MG63 (cell line): ENCODE results near the gene NECTIN1. TPM values are rescaled to one million over a fixed set of nuclear protein-coding genes. Genes with fewer than 3 reads are reported as not detected.
A peak's percentile ranks its signal among the peaks of the same experiment; 100 is the strongest.

ENCODE experiments used
- DNase-seq: peaks from one replicate; pipeline ENCODE4 v3.0.0-alpha.2; 2020
- H3K27me3 ChIP-seq: fragments of 250-450 bp; sonication (Bioruptor Pico); 2 replicates; pipeline ENCODE4 v1.5.1; 2020; ENCODE audit warnings: mild to moderate bottlenecking, moderate library complexity
- H3K36me3 ChIP-seq: fragments of 250-450 bp; sonication (Bioruptor Pico); 2 replicates; pipeline ENCODE4 v1.5.1; 2020; ENCODE audit warnings: mild to moderate bottlenecking, moderate library complexity
- H3K4me3 ChIP-seq: fragments of 250-450 bp; sonication (Bioruptor Pico); 2 replicates; pipeline ENCODE4 v1.5.1; 2020; ENCODE audit warnings: mild to moderate bottlenecking, moderate library complexity
- H3K9me3 ChIP-seq: fragments of 250-450 bp; sonication (Bioruptor Pico); 2 replicates; pipeline ENCODE4 v1.5.1; 2020; ENCODE audit warnings: mild to moderate bottlenecking, moderate library complexity
- total RNA-seq: library from RNA; depleted of rRNA; stranded (reverse); fragments of >200 nt; shearing (Covaris generic); gene quantifications from 2 replicates; pipeline ENCODE4 v1.2.3, GENCODE V29; 2014; ENCODE audit warnings: low replicate concordance

The NECTIN1 gene
- total RNA-seq, 1 experiment from 2014 or later = 5.3 TPM

DNA sequence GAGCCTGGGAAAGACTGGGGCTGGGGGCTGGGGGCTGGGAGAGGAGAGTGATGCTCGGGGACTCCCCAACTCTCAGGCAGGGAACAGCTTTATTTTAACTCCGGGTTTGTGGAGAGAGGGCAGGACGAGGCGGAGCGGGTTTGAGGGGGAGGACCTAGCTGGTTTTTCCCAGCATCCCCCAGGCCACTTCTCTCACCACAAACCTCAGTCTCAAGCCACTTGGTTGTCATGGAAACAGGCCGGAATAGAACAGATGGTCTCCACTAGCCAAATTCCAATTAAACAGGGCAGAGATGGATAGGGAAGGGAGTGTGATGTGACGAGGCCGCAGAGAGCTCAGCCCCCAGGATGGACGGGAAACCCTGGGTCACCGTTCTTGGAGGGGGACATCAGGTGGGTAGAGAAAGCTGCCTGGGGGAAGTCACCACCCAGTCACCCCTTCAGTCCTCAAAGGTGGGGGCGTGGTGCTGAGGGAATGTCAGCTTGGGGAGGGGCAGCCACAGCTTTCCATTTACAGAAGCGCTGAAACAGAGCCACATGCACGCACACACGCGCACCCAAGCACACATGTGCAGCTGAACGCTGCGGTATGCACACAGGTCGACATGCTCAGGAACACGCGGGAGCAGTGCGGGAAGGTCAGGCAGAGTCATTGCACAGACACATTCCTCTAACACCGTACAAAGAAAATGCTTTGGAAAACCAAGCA, 19.2 kb downstream of the NECTIN1 start:
- no peaks in the 10 kb centered on the region for H3K27me3 ChIP-seq
- H3K36me3 ChIP-seq = no peaks in the 10 kb centered on the region
- no peaks in the 10 kb centered on the region for H3K9me3 ChIP-seq
- no peak overlapping the region for H3K4me3 ChIP-seq
- DNase-seq = no peak

DNA sequence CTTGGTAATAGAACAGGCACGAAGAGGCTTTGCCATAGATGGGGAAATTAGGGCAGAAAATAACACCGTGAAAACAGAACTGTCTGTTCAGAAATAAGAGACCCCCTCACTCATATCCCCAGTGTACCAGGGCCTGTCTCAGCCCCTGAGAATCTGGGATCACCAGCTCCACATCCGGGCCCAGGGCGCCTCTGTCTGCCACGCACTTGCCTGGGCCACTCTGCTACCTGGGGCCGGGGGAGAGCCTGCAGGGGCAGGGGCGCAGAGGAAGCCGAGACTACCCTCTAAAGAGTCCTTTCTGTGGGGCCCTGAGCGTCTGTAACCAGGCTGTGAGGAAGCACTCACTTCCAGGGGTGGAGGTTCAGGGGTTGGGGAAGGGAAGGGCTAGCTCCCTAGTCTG, 19.8 kb downstream of the NECTIN1 start:
- DNase-seq = no peak
- H3K4me3 ChIP-seq = no peak overlapping the region
- no peaks in the 10 kb centered on the region for H3K36me3 ChIP-seq
- no peaks in the 10 kb centered on the region for H3K27me3 ChIP-seq
- H3K9me3 ChIP-seq = no peaks in the 10 kb centered on the region

DNA sequence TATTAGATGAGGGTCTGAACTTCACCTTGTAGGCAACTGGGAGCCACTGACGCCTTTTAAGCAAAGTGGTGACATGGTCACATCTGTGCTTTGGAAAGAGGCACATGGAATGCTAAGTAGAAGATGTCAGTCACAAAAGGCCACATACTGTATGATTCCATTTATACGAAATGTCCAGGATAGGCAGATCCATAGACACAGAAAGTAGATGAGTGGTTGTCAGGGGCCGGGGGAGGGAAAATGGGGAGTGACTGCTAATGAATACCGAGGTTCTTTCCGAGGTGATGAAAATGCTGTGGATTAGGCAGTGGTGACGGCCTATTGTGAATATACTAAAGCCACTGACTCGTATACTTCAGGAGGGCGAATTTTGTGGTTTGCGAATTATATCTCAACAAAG, 20.6 kb downstream of the NECTIN1 start:
- no peaks in the 10 kb centered on the region for H3K36me3 ChIP-seq

DNA sequence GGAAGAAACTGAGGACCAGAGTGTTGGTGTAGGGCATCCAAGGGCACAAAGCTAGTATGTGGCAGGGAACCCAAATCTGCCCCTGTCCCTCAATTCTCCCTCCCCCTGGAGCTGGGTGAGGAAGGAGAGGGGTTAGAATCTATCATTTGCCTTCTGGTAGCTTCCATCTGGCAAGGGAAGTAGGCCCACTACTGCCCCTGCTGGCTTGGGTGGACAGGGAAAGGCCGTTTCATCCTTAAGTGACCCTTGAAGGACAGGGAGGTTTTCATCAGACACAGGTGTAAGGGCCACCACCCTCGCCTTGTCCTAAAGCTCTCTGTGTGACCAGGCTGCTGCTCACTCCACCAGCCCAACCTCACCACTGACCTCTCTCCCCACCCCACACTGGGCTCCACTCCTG, 22.1 kb downstream of the NECTIN1 start:
- no peak overlapping the region for H3K4me3 ChIP-seq
- no peak for DNase-seq
- no peaks in the 10 kb centered on the region for H3K36me3 ChIP-seq
- H3K9me3 ChIP-seq = no peaks in the 10 kb centered on the region
- H3K27me3 ChIP-seq = no peaks in the 10 kb centered on the region

More for the DNA sequence above, 20.6 kb downstream of the NECTIN1 start:
- H3K9me3 ChIP-seq = no peaks in the 10 kb centered on the region
- DNase-seq = no peak
- H3K27me3 ChIP-seq = no peaks in the 10 kb centered on the region
- no peak overlapping the region for H3K4me3 ChIP-seq

DNA sequence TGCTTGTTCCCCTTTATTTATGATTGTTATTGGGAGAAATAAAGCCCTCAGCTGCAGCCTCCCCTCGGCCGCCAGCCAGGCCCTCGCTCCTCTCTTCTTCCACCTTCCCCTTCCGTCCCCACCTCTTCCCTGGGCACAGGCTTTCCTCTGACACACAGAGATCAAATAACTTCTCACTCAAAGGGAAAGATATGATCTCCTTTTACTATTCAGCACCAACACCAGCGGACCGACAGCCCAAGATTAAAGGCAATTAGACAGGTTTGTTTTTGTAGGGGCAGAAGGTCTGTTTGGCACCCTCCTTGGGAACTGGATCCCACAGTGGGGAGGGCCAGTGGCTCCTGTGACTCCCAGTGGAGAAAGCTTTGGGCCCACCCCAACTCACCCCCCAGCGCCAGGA, 23.0 kb downstream of the NECTIN1 start:
- H3K36me3 ChIP-seq = no peaks in the 10 kb centered on the region
- H3K4me3 ChIP-seq = no peak overlapping the region
- no peaks in the 10 kb centered on the region for H3K27me3 ChIP-seq
- H3K9me3 ChIP-seq = no peaks in the 10 kb centered on the region
- DNase-seq = no peak

DNA sequence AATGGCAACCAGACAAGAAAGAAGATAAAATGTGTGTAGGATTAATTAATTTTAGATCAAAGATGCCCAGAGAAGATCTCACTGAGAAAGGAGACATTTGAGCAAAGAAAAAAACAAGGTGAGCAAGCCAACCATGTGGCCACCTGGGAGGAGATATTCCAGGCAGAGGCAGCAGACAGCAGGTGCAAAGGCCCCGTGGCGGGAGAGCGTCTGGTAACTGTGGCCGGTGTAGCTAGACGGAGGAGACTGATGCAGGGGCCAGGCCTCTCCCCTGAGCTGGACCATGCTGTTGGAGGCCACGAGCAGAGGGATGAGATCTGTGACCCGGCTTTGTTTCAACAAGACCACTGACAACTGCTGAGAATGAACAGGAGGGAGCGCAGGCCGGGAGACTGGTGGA, 23.6 kb downstream of the NECTIN1 start:
- Histone ChIP-seq H3K9me3 (no peaks in the 10 kb centered on the region), H3K4me3 (no peak overlapping the region)
- no peak for DNase-seq

DNA sequence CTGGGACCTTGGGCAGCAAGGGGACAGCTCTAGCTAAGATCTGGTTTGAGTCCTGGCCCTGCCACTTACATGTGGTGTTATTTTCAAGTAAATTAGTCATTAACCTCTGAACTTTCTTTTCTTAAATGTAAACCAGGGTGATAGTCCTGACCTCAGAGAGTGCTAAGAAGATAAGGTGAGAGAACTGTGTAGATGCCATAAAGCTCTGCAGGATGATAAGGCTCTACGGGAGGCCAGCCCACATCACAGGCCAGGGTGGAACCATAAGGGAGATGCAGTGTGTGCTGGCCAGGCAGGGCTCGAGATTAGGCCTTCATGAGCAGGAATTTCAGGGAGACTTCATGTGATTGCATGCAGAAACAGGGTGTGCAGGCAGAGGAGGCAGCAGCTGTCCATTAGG, 24.2 kb downstream of the NECTIN1 start:
- H3K9me3 ChIP-seq = no peaks in the 10 kb centered on the region
- no peaks in the 10 kb centered on the region for H3K36me3 ChIP-seq
- no peaks in the 10 kb centered on the region for H3K27me3 ChIP-seq
- no peak for DNase-seq
- H3K4me3 ChIP-seq = no peak overlapping the region

More for the DNA sequence above, 23.6 kb downstream of the NECTIN1 start:
- no peaks in the 10 kb centered on the region for H3K36me3 ChIP-seq
- H3K27me3 ChIP-seq = no peaks in the 10 kb centered on the region

DNA sequence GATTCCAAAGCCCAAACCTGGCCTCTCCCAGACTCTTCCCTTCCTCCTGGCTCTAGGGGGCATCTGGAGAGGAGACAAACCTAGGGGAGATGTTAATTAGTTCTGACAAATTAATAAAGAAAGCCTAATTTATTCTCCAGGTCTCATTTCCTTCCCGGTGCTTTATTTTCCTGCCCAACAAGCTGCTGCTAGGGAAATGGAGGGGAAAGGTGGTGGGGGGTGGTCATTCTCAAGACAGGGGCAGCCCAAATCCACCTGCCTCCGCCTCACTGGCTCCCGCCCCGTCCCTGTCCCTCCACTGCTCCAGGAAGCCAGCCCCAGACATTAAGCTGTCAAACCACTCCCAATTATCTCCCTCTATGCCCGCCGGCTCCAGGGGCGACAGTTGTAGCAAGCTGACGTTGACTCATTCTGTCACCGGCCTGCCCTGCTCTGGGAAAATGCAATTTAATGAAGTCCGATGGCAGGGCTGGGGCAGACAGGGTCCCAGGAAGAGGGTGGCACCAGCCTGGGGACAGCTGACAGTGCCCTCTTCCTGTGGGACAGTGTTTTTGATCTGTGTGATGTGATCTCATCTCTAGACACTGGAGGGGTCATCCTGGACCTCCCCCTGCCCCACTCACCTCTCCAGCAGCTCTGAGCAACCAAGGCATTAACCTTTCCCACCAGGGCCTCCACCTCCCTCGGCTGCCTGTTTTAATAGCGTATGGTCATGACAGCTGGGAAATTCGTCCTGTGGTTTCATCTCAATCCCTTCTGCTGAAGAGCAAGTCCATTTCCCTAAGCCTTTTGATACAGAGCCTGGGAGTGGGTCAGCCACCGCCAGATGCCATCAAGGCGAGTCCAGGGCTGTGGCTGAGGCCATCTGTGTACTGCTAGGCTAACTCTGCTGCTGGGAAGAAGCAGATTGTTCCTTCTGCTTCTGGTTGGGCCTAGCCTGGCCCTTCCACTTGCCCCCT, 27.1 kb downstream of the NECTIN1 start:
- Histone ChIP-seq H3K27me3 (no peaks in the 10 kb centered on the region), H3K36me3 (no peaks in the 10 kb centered on the region), H3K9me3 (no peaks in the 10 kb centered on the region), H3K4me3 (no peak overlapping the region)
- DNase-seq = peak; percentile 62

DNA sequence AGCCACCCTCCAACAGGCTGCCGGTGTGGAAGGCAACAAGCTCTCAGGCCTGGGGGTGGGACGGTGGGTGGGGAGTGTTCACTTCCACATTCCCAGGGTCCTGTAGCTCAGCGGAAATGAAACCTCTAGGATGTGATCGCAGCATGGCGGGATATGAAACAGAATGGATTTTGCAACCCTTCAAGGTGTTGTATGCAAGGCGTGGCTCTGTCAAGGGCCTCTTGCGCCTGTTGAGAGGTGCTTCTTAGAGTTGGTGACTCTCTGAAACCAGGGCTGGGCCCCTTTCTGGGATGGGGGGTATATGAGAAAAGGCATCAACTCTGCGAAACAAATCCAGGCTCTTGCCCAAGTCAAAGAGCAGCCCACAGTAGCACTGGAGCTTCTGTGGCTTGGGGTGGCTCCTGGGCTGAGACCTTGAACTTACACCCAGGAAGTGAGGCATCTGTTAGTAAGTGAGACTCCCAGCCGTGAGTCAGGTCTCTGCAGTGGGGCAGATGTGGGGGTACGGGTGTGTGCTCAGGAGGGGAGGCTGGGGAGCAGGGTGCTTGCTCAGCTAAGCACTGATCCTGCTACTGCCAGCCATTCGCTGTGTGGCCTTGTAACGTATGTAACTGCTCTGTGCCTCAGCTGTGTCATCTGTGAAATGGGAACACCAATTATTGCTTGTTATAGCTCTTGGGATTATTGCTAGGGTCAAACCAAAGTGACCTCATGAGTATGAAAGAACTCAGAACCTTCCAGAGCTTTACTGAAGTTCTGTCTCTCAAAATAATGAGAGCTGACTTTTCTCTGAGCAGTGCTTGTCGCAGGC, 28.3 kb downstream of the NECTIN1 start:
- Histone ChIP-seq H3K27me3 (no peaks in the 10 kb centered on the region), H3K9me3 (no peaks in the 10 kb centered on the region)
- DNase-seq = peak; percentile 44

DNA sequence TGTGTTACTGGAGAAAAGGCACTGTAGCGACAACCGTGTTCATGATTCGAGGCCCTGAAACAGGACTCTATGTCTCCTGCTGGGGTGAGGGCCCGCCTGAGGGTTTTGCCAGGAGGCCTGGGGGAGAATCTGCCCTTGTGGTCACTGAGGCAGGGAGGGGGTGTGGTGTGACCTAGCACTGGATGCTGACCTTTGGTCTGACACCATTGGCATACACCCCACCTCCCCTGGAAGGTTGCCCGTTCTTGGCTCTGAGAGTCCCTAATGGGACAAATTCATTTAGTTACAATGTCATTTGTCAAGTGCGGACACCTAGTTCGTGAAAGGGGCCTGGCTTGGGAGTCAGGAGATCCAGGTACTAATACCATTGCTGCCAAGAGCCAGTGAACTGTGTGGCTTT, 29.0 kb downstream of the NECTIN1 start:
- Histone ChIP-seq H3K4me3 (no peak overlapping the region), H3K9me3 (no peaks in the 10 kb centered on the region), H3K27me3 (no peaks in the 10 kb centered on the region), H3K36me3 (no peaks in the 10 kb centered on the region)
- DNase-seq = no peak

More for the DNA sequence above, 28.3 kb downstream of the NECTIN1 start:
- no peaks in the 10 kb centered on the region for H3K36me3 ChIP-seq
- H3K4me3 ChIP-seq = no peak overlapping the region

DNA sequence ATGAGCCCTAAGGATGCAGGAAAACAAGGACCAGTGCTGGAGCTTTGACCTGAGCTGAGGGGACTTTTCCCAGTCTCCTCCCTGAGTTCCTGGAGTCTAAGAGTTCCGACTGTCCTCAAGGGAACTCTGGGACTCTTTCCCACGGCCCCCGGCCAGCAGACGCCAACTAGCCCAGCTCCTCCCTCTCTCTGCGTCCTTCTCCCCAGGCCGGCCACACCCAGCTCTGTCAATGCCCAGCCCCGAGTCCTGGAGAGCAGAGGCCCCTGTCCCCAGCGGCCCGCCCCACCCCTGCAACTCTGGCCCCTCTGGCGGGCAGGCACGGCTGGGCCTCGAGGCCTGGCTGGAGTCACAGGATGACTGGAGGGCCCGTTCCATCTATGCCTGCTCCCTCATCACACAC, 29.8 kb downstream of the NECTIN1 start:
- H3K9me3 ChIP-seq = no peaks in the 10 kb centered on the region
- no peaks in the 10 kb centered on the region for H3K27me3 ChIP-seq
- no peak overlapping the region for H3K4me3 ChIP-seq
- no peaks in the 10 kb centered on the region for H3K36me3 ChIP-seq
- DNase-seq = no peak

DNA sequence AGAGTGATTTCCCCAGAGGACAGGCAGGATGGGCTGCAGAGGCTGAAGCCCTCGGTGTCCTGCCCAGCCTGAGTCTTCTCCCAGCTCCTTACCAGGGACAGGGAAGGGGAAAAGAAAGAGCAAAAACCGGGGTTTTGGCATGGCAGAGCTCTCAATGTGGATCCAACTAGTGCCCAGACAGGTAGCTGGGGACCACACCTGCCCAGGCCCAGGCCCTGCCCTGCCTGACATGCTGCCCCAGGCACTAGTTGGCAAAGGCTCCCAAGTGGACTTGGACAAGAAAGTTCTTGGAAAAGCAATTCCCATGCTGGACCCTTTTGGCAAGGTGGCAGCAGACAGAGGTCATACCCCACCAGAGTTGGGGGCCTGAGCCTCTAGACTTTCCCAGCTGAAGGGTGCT, 31.1 kb downstream of the NECTIN1 start:
- Histone ChIP-seq H3K4me3 (no peak overlapping the region), H3K27me3 (no peaks in the 10 kb centered on the region), H3K36me3 (no peaks in the 10 kb centered on the region), H3K9me3 (no peaks in the 10 kb centered on the region)
- no peak for DNase-seq

DNA sequence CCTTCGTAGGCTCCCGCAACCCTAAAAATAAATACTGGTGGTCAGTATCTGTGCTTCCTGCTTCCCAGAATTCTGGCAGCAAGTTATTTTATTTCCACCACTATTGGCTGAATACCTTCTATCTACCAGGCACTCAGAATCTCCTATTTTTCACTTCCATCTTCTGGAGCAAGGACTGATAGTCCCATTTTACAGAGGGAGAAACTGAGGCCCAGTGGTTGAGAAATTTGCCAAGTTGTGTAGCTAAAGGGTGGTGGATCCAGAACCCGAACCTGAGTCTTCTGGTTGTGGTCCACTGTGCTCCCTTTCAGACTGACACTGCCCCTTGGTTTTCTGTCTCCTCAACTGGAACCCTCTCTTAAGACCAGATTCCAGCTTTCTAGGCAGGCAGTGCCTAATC, 31.6 kb downstream of the NECTIN1 start:
- Histone ChIP-seq H3K9me3 (no peaks in the 10 kb centered on the region), H3K27me3 (no peaks in the 10 kb centered on the region), H3K36me3 (no peaks in the 10 kb centered on the region), H3K4me3 (no peak overlapping the region)
- DNase-seq = no peak

DNA sequence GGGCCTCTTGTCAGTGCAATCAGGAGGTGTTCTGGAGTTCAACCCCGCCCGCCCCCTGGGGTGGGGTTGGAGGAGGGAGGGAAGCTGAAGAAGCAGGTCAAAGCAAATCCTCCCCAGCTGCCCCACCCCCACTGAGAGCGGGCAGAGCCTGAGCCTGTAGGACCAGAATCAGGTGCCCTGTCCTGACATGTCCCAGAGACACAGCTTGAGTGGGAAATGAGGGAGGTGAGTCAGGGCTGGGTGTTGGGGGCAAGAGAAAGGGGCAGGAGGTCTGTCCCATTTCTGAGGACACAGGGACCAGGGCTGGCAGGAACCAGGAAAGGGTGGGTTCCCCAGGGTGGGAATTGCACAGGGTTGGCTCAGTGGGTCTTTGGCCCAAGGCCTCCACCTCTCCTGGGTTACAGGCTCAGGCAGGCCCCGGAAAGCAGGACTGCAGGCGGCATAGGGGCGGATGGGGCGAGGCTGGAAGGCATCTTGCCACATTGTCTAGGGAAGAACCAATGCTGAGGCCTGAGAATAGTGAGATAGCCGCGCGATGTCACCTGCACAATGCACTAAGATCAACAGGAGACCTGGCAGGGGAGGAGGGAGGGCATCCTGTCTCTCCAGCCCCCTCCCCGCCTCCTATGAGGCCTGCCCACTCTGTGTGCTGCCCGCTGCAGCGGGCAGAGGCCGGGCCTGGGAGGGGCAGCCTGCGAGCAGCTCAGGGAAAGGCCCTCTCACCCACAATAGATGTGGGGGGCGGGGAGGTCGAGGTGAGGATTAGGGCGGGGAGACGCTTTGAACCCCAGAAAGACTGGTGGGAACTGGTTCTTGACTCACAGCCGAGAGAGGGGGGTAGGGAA, 32.4 kb downstream of the NECTIN1 start:
- no peak for DNase-seq
- Histone ChIP-seq H3K9me3 (no peaks in the 10 kb centered on the region), H3K4me3 (no peak overlapping the region), H3K27me3 (no peaks in the 10 kb centered on the region), H3K36me3 (no peaks in the 10 kb centered on the region)

DNA sequence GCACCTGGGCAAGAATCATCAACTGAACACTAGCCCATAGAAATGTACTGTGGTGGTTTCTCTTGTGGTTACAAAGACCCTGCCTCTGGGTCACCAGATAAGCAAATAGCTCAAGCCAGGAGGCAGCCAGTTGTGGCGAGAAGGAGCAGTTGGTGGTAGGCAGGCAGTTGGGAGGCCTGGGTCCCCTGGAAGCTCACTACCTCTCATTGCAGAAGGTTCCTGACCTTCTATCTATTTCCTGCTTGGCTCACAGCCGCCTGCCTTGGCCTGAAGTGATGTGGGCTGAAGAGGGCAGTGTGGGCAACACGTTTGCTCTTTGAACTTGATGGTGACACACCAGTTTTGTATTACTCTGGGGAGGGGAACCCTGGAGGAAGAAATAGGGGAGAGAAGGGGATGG, 34.7 kb downstream of the NECTIN1 start:
- H3K36me3 ChIP-seq = no peaks in the 10 kb centered on the region
- no peaks in the 10 kb centered on the region for H3K9me3 ChIP-seq
- DNase-seq = peak; percentile 37
- no peaks in the 10 kb centered on the region for H3K27me3 ChIP-seq
- no peak overlapping the region for H3K4me3 ChIP-seq

DNA sequence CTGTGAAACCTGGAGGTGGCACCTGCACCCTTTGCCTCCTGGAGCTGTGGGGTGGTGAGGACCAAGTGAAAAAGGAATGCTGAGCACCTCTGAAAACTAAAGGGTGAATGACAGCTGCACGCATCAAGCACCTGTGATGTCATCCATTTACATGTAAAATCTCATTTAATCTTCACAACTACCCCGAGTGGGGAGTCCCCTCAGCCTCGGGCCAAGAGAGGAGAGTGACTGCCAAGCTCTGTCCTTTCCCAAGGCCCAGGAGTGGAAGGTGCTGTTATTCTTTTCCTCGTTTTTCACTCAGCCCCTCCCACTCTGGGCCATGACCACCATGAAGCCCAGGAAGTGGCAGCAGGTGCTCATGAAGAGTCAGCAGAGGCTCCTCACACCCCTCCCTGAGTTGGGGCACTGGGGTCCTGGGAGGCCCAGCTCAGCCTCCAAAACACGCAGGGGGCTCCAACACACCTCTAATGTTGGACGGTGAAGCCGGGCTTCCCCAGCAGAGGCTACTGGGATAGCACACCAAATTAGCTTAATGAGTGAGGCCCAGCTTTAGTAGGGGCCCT, 35.7 kb downstream of the NECTIN1 start:
- H3K4me3 ChIP-seq = no peak overlapping the region
- H3K9me3 ChIP-seq = no peaks in the 10 kb centered on the region
- no peak for DNase-seq
- H3K27me3 ChIP-seq = no peaks in the 10 kb centered on the region
- H3K36me3 ChIP-seq = no peaks in the 10 kb centered on the region
